SK-N-MC (cell line): ENCODE results near the gene PAN3.

Experiments used
- EZH2 ChIP-seq: fragments of 200-600 bp; sonication (generic); IDR thresholded peaks from one replicate; pipeline ENCODE4 v1.6.1; 2017; ENCODE audit warnings: antibody characterized with exemption
- FOXP2 ChIP-seq: optimal IDR thresholded peaks from 2 replicates; pipeline ENCODE3; 2011; ENCODE audit warnings: mild to moderate bottlenecking, moderate library complexity; ENCODE audit not compliant: insufficient read depth; ENCODE audit errors: extremely low read length, control extremely low read depth
- POLR2AphosphoS5 ChIP-seq: IDR thresholded peaks from 2 replicates; pipeline ENCODE4 v1.6.1; 2012; ENCODE audit warnings: mild to moderate bottlenecking, low read depth, low read length, borderline replicate concordance

GRCh38 chr13:28166257-28166656 lies 27.9 kb downstream of the PAN3 start:
- TF ChIP-seq POLR2AphosphoS5: no peak
- no peak for TF ChIP-seq EZH2
- TF ChIP-seq FOXP2: no peak
